ENCODE data around the gene NACC2. TPM values are rescaled to one million over a fixed set of nuclear protein-coding genes. Genes with fewer than 3 reads are reported as not detected.

The NACC2 gene
- polyA plus RNA-seq, 1 of the 3 experiments (the other 2 are of a cell fraction): 22.1 TPM

GRCh38 chr9:136117916-136118319 lies 22.8 kb upstream of the NACC2 start:
- ChIA-PET POLR2A (interaction anchor here (1.1 kb wide), 1 partner anchor 125 kb away, joined by 5 read pairs; no protein-coding TSS in a partner anchor), CTCF (interaction anchor here (0.6 to 2.6 kb wide), 10 partner anchors 8 to 157 kb away, joined by 3 to 18 read pairs (median 5); partner anchors contain the start of genes NACC2 and UBAC1)
- peak overlapping the region; percentile 82 to 83 for H3K4me3 ChIP-seq (ENCODE audit: low read depth in 2 of 2, low read length in 1 of 2)
- H3K27ac ChIP-seq (ENCODE audit: low read depth in 2 of 2, low read length in 1 of 2): peak overlapping the region; percentile 53 to 92
- peaks cover 9% of the 10 kb centered on the region for H3F3A ChIP-seq (replicated peaks; ENCODE audit: insufficient read depth)
- no peaks in the 10 kb centered on the region for H3K9me2 ChIP-seq
- no peaks in the 10 kb centered on the region for H3K9me3 ChIP-seq
- peak overlapping the region; percentile 92 for H3K4me2 ChIP-seq
- H3K79me2 ChIP-seq (ENCODE audit: insufficient read depth): peaks cover 42% of the 10 kb centered on the region
- H3K36me3 ChIP-seq (replicated peaks in 1 of 2; ENCODE audit: control insufficient read depth in 1 of 2, insufficient read depth in 2 of 2, low read length in 1 of 2): peaks cover 0 to 23% of the 10 kb centered on the region in 2 experiments
- peaks cover 3 to 17% of the 10 kb centered on the region in 2 experiments; a peak in 1 of 4 replicates for H3K4me1 ChIP-seq (ENCODE audit: control insufficient read depth in 1 of 2, insufficient read depth in 2 of 2, low read depth in 1 of 2, low read length in 1 of 2)
- H3K9ac ChIP-seq: peak overlapping the region; percentile 85
- H4K20me1 ChIP-seq (ENCODE audit: insufficient read depth): no peaks in the 10 kb centered on the region
- no peak overlapping the region for H2AFZ ChIP-seq (ENCODE audit: low read depth)
- no peaks in the 10 kb centered on the region for H3K27me3 ChIP-seq (ENCODE audit: insufficient read depth)
- WGBS (ENCODE audit: low lambda C conversion rate): no CpG with 5 or more reads among the region's 36 CpGs
- TF ChIP-seq, protein P1, sequence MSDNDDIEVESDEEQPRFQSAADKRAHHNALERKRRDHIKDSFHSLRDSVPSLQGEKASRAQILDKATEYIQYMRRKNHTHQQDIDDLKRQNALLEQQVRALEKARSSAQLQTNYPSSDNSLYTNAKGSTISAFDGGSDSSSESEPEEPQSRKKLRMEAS (IDR thresholded peaks at IDR 0.05; ENCODE audit: low read depth): no peak
- TF ChIP-seq POLR2AphosphoS5 (IDR thresholded peaks at IDR 0.05; ENCODE audit: low read depth, low read length): no peak
- DNase-seq: no peak

DNA sequence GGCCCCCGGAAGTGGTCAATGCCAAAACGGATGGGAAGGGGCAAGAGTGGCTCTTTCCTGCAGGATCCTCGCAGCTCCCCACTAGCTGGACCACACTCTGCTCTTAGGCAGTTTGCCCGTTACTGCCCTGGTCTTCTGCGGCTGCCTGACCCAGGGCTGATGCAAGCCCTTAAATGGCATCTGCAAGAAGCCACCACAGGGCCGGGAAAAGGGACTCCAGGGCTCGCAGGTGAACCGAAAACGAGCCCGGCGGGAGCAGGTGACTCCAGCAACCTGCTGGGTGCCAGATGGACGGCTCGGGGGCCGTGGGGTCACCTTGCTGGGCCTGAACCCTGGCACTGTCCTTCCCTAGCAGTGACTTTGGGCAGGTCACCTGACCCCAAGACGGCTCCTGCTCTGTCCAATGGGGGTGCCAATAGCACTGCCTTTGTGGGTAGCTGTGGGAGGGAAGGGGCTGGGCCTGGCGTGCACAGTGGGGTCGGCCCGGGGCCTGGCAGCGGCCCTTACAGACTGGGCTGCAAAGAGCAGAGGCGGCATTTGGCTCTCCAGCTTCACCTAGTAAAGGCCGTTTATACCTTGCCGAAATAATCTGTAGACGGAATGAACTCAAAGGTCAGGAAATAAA lies 22.3 kb upstream of the NACC2 start:
- H3K79me2 ChIP-seq (ENCODE audit: insufficient read depth): peaks cover 42% of the 10 kb centered on the region
- DNase-seq: peak; percentile 59
- no peaks in the 10 kb centered on the region for H3K9me3 ChIP-seq
- WGBS (ENCODE audit: low lambda C conversion rate): 58% methylated on average over 22 of the region's 23 CpGs
- no peaks in the 10 kb centered on the region for H3K9me2 ChIP-seq
- H2AFZ ChIP-seq (ENCODE audit: low read depth): no peak overlapping the region
- peak overlapping the region; percentile 53 to 92 for H3K27ac ChIP-seq (ENCODE audit: low read depth in 2 of 2, low read length in 1 of 2)
- no peaks in the 10 kb centered on the region for H4K20me1 ChIP-seq (ENCODE audit: insufficient read depth)
- H3K27me3 ChIP-seq (ENCODE audit: insufficient read depth): no peaks in the 10 kb centered on the region
- ChIA-PET CTCF (interaction anchor here (0.6 to 2.6 kb wide), 10 partner anchors 8 to 157 kb away, joined by 3 to 18 read pairs (median 5); partner anchors contain the start of genes NACC2 and UBAC1), POLR2A (interaction anchor here (1.1 kb wide), 1 partner anchor 124 kb away, joined by 5 read pairs; no protein-coding TSS in a partner anchor)
- H3K4me2 ChIP-seq: peak overlapping the region; percentile 92
- peak overlapping the region; percentile 85 for H3K9ac ChIP-seq
- peak overlapping the region; percentile 82 to 83 for H3K4me3 ChIP-seq (ENCODE audit: low read depth in 2 of 2, low read length in 1 of 2)
- H3K36me3 ChIP-seq (replicated peaks in 1 of 2; ENCODE audit: control insufficient read depth in 1 of 2, insufficient read depth in 2 of 2, low read length in 1 of 2): peaks cover 0 to 23% of the 10 kb centered on the region in 2 experiments
- H3F3A ChIP-seq (replicated peaks; ENCODE audit: insufficient read depth): peaks cover 9% of the 10 kb centered on the region
- peak; percentile 59; the same call in 1 of the 2 replicates for TF ChIP-seq USF1 (IDR thresholded peaks at IDR 0.05; ENCODE audit: borderline replicate concordance, low read depth)
- no peak for TF ChIP-seq RAD21 (IDR thresholded peaks at IDR 0.05; ENCODE audit: low read length)
- H3K4me1 ChIP-seq (ENCODE audit: control insufficient read depth in 1 of 2, insufficient read depth in 2 of 2, low read depth in 1 of 2, low read length in 1 of 2): peaks cover 3 to 15% of the 10 kb centered on the region in 2 experiments; a peak in 1 of 4 replicates

- no peak for DNase-seq
- Histone ChIP-seq H3K4me2 (peak overlapping the region; percentile 92; the same call in 1 of the 2 replicates), H3F3A (replicated peaks; ENCODE audit: insufficient read depth) (peaks cover 7% of the 10 kb centered on the region), H3K4me3 (ENCODE audit: low read depth in 2 of 2, low read length in 1 of 2) (no peak overlapping the region), H3K27ac (ENCODE audit: low read depth in 2 of 2, low read length in 1 of 2) (no peak overlapping the region; a peak in 1 of 4 replicates), H2AFZ (ENCODE audit: low read depth) (no peak overlapping the region), H4K20me1 (ENCODE audit: insufficient read depth) (no peaks in the 10 kb centered on the region), H3K27me3 (ENCODE audit: insufficient read depth) (no peaks in the 10 kb centered on the region), H3K79me2 (ENCODE audit: insufficient read depth) (peaks cover 42% of the 10 kb centered on the region), H3K36me3 (replicated peaks in 1 of 2; ENCODE audit: control insufficient read depth in 1 of 2, insufficient read depth in 2 of 2, low read length in 1 of 2) (peaks cover 0 to 23% of the 10 kb centered on the region in 2 experiments), H3K9me3 (no peaks in the 10 kb centered on the region), H3K9me2 (no peaks in the 10 kb centered on the region), H3K4me1 (ENCODE audit: control insufficient read depth in 1 of 2, insufficient read depth in 2 of 2, low read depth in 1 of 2, low read length in 1 of 2) (peaks cover 3 to 15% of the 10 kb centered on the region in 2 experiments; a peak in 1 of 4 replicates), H3K9ac (no peak overlapping the region)
- ChIA-PET POLR2A (interaction anchor here (0.6 kb wide), 1 partner anchor 149 kb away, joined by 3 read pairs; no protein-coding TSS in a partner anchor), CTCF (interaction anchor here (1.1 to 2.3 kb wide), 3 partner anchors 14 to 149 kb away, joined by 3 to 12 read pairs (median 6); no protein-coding TSS in a partner anchor)
- 97% methylated on average over 69 of the region's 69 CpGs for WGBS (ENCODE audit: low lambda C conversion rate)
- TF ChIP-seq CTCF (IDR thresholded peaks at IDR 0.05) (no peak), FOSL2 (IDR thresholded peaks at IDR 0.05; ENCODE audit: borderline replicate concordance, low read depth) (no peak), FOXJ3 (CRISPR knock-in tag; IDR thresholded peaks at IDR 0.05) (no peak)
- TF ChIP-seq, protein P1 (IDR thresholded peaks at IDR 0.05; ENCODE audit: low read depth): no peak
- TF ChIP-seq, protein P2, sequence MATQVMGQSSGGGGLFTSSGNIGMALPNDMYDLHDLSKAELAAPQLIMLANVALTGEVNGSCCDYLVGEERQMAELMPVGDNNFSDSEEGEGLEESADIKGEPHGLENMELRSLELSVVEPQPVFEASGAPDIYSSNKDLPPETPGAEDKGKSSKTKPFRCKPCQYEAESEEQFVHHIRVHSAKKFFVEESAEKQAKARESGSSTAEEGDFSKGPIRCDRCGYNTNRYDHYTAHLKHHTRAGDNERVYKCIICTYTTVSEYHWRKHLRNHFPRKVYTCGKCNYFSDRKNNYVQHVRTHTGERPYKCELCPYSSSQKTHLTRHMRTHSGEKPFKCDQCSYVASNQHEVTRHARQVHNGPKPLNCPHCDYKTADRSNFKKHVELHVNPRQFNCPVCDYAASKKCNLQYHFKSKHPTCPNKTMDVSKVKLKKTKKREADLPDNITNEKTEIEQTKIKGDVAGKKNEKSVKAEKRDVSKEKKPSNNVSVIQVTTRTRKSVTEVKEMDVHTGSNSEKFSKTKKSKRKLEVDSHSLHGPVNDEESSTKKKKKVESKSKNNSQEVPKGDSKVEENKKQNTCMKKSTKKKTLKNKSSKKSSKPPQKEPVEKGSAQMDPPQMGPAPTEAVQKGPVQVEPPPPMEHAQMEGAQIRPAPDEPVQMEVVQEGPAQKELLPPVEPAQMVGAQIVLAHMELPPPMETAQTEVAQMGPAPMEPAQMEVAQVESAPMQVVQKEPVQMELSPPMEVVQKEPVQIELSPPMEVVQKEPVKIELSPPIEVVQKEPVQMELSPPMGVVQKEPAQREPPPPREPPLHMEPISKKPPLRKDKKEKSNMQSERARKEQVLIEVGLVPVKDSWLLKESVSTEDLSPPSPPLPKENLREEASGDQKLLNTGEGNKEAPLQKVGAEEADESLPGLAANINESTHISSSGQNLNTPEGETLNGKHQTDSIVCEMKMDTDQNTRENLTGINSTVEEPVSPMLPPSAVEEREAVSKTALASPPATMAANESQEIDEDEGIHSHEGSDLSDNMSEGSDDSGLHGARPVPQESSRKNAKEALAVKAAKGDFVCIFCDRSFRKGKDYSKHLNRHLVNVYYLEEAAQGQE (IDR thresholded peaks at IDR 0.05; ENCODE audit: low read depth, low read length): no peak
Measured at GRCh38 chr9:136116360-136117098, 21.4 kb upstream of the NACC2 start.
